GM12878 (cell line): ENCODE results near the gene PTCD2. TPM values are rescaled to one million over a fixed set of nuclear protein-coding genes. Genes with fewer than 3 reads are reported as not detected.
A peak's percentile ranks its signal among the peaks of the same experiment; 100 is the strongest.

Experiments used
- ATAC-seq: fragments of 200-7000 bp; cut with Tn5 transposase; 3 replicates; pipeline ENCODE4 v1.9.1; 2020; ENCODE audit warnings: mild to moderate bottlenecking, moderate library complexity
- BruUV-seq: library from RNA; stranded (reverse); fragments of 400-500 nt; replicated peaks from 2 replicates; lab custom pipeline; 2021; lab: Mats Ljungman, UMichigan
- CTCF ChIA-PET: fragments of 300-600 bp; sonication (Branson Sonifier 250); formaldehyde crosslinking; extraction: SDS; loops from one replicate; lab custom pipeline; 2021; ENCODE audit warnings: inconsistent platforms; lab: Yijun Ruan, JAX
- POLR2A ChIA-PET: fragments of 350-600 bp; formaldehyde crosslinking; extraction: SDS; loops from one replicate; lab custom pipeline; 2021; ENCODE audit warnings: inconsistent platforms; lab: Charles Lee
- RAD21 ChIA-PET: fragments of 300-600 bp; sonication (Branson Sonifier 250); formaldehyde crosslinking; loops from one replicate; lab custom pipeline; 2023; ENCODE audit warnings: antibody characterized with exemption; ENCODE audit not compliant: unreplicated experiment; lab: Charles Lee
- SMC1A ChIA-PET: fragments of 300-600 bp; sonication (Branson Sonifier 250); formaldehyde crosslinking; loops from one replicate; lab custom pipeline; 2023; ENCODE audit not compliant: unreplicated experiment, uncharacterized antibody; lab: Charles Lee
- DNase-seq: peaks from one replicate; pipeline ENCODE4 v3.0.0-alpha.2; 2011; ENCODE audit warnings: low read depth, low spot score
- FAIRE-seq: peaks from 3 replicates; lab custom pipeline; 2011; peaks lifted over from hg19 to GRCh38; lab: Jason Lieb, UNC
- H2AFZ ChIP-seq: 2 replicates; pipeline ENCODE4 v1.6.0; 2011; ENCODE audit warnings: low read depth, low read length, control low read depth; ENCODE audit not compliant: control insufficient read depth
- H3K27ac ChIP-seq: 2 replicates; pipeline ENCODE4 v1.5.1; 2011; ENCODE audit warnings: control low read depth; ENCODE audit not compliant: control insufficient read depth, insufficient read depth
- H3K27me3 ChIP-seq, 2 experiments: replicated peaks in 1 of 2; 2 replicates each; pipeline versions ENCODE4 v1.6.0 to v1.6.1; 2011; ENCODE audit warnings: low read length in 1 of 2; ENCODE audit not compliant: control insufficient read depth in 2 of 2, insufficient read depth in 2 of 2
- H3K36me3 ChIP-seq, 2 experiments: 2 replicates each; pipeline ENCODE4 v1.5.1; 2011; ENCODE audit warnings: low read length in 1 of 2; ENCODE audit not compliant: control insufficient read depth in 2 of 2, insufficient read depth in 2 of 2
- H3K4me1 ChIP-seq: 2 replicates; pipeline ENCODE4 v1.6.1; 2011; ENCODE audit warnings: mild to moderate bottlenecking, low read length, moderate library complexity, mixed read lengths; ENCODE audit not compliant: control insufficient read depth, insufficient read depth
- H3K4me2 ChIP-seq: 2 replicates; pipeline ENCODE4 v1.6.0; 2011; ENCODE audit warnings: control low read depth; ENCODE audit not compliant: control insufficient read depth, insufficient read depth
- H3K4me3 ChIP-seq: fragments of 200-600 bp; sonication (generic); 2 replicates; pipeline ENCODE4 v1.5.1; 2016
- H3K79me2 ChIP-seq: 2 replicates; pipeline ENCODE4 v1.6.0; 2011; ENCODE audit warnings: low read length; ENCODE audit not compliant: control insufficient read depth, insufficient read depth
- H3K9ac ChIP-seq: 2 replicates; pipeline ENCODE4 v1.8.0; 2011; ENCODE audit warnings: low read length, control low read depth, mixed read lengths; ENCODE audit not compliant: control insufficient read depth, insufficient read depth
- H3K9me3 ChIP-seq: replicated peaks from 3 replicates; pipeline ENCODE4 v1.5.1; 2011; ENCODE audit warnings: mild to moderate bottlenecking, low read length; ENCODE audit not compliant: control insufficient read depth, insufficient read depth
- H4K20me1 ChIP-seq: 2 replicates; pipeline ENCODE4 v1.6.0; 2011; ENCODE audit not compliant: control insufficient read depth, insufficient read depth
- BHLHE40 ChIP-seq, 2 experiments: fragments of 450-650 bp in 1 of 2; IDR thresholded peaks; 2 replicates each; pipeline ENCODE4 v1.6.1; 2011 to 2017; ENCODE audit warnings: low read depth in 2 of 2, borderline replicate concordance in 1 of 2, improper control_type of control experiment in 1 of 2, low read length in 1 of 2, mild to moderate bottlenecking in 1 of 2
- RELA ChIP-seq: fragments of 450-650 bp; IDR thresholded peaks from 2 replicates; pipeline ENCODE4 v1.8.0; 2014; ENCODE audit warnings: borderline replicate concordance; ENCODE audit not compliant: partially characterized antibody
- SMC3 ChIP-seq: IDR thresholded peaks from 2 replicates; pipeline ENCODE4 v1.6.1; 2011; ENCODE audit warnings: low read length, improper control_type of control experiment, borderline replicate concordance
- SPI1 ChIP-seq: IDR thresholded peaks from 2 replicates; pipeline ENCODE4 v1.6.1; 2011; ENCODE audit warnings: low read depth, mild to moderate bottlenecking, low read length, moderate library complexity, borderline replicate concordance; ENCODE audit not compliant: insufficient read depth
- WGBS: methylation state at CpG from one replicate; pipeline ENCODE4 v1.1.6; 2016; ENCODE audit warnings: low lambda C conversion rate; ENCODE audit not compliant: insufficient replicate concordance, insufficient coverage; ENCODE audit errors: missing lambda C conversion rate; 5-methylcytosine and 5-hydroxymethylcytosine counted together
- in situ Hi-C: fragments of 300-500 bp; cut with MboI; formaldehyde crosslinking; loops from 9 replicates; pipeline ENCODE4 v1.14.3; 2018; ENCODE audit warnings: mixed read lengths
- intact Hi-C: fragments of 100-400 bp; cut with micrococcal nuclease; formaldehyde crosslinking; loops from one replicate; pipeline ENCODE4 v1.14.2; 2022; ENCODE audit not compliant: unreplicated experiment
- polyA plus RNA-seq, 11 experiments: library from polyadenylated mRNA; depleted of rRNA in 4 of 11; unstranded in 6 of 11; stranded (reverse) in 5 of 11; fragments of >200 nt; fragmentation: Nextera tagmentation in 4 of 11; fragmentation: Illumina TruSeq in 1 of 11; extraction: Ambion mirVana in 4 of 11; extraction: Trizol in 1 of 11; gene quantifications; 1 replicate in 1 of 11; 2 replicates in 10 of 11; pipeline versions ENCODE4 v1.2.1 to v1.2.3, GENCODE V29; 2011 to 2016; ENCODE audit warnings: inconsistent platforms in 2 of 11, missing spikeins in 2 of 11, low read depth in 1 of 11
- total RNA-seq, 4 experiments: library from RNA; depleted of rRNA in 3 of 4; stranded (reverse); fragments of >200 nt in 3 of 4; fragmentation: Illumina TruSeq in 1 of 4; extraction: Trizol in 1 of 4; gene quantifications; 2 replicates each; pipeline versions ENCODE4 v1.2.1 to v1.2.3, GENCODE V29; 2013 to 2021
- TF ChIP-seq, protein P1 (sequence below): fragments of 450-650 bp; IDR thresholded peaks from 2 replicates; pipeline ENCODE4 v1.6.1; 2017; ENCODE audit warnings: mild to moderate bottlenecking, moderate library complexity

PTCD2 gene
- total and polyA plus RNA-seq, 10 of the 15 experiments (the other 5 are each of a cell fraction or from before 2014, with no cell fraction given) = 8.7 to 15.0 (median 11.9) TPM

DNA sequence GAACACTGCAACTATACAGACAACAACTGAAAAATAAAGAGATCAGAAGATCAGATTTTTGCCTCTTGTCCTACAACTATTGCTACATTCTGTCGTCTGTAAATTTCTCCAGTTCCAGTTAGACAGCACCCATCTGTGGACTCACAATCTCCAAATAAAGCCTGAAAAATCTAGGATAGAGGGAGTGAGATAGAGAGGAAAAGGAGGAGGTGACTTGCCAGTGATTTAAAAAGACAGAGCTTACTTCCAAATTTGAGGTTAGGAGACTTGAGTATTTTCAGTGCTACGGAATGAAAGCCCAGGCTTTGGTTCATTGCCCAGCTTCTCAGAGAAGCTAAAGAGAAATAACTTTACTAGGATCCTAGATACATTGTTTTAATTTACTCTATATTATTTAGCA is 63.6 kb downstream of the PTCD2 start (continued):
- TF ChIP-seq, protein P1, sequence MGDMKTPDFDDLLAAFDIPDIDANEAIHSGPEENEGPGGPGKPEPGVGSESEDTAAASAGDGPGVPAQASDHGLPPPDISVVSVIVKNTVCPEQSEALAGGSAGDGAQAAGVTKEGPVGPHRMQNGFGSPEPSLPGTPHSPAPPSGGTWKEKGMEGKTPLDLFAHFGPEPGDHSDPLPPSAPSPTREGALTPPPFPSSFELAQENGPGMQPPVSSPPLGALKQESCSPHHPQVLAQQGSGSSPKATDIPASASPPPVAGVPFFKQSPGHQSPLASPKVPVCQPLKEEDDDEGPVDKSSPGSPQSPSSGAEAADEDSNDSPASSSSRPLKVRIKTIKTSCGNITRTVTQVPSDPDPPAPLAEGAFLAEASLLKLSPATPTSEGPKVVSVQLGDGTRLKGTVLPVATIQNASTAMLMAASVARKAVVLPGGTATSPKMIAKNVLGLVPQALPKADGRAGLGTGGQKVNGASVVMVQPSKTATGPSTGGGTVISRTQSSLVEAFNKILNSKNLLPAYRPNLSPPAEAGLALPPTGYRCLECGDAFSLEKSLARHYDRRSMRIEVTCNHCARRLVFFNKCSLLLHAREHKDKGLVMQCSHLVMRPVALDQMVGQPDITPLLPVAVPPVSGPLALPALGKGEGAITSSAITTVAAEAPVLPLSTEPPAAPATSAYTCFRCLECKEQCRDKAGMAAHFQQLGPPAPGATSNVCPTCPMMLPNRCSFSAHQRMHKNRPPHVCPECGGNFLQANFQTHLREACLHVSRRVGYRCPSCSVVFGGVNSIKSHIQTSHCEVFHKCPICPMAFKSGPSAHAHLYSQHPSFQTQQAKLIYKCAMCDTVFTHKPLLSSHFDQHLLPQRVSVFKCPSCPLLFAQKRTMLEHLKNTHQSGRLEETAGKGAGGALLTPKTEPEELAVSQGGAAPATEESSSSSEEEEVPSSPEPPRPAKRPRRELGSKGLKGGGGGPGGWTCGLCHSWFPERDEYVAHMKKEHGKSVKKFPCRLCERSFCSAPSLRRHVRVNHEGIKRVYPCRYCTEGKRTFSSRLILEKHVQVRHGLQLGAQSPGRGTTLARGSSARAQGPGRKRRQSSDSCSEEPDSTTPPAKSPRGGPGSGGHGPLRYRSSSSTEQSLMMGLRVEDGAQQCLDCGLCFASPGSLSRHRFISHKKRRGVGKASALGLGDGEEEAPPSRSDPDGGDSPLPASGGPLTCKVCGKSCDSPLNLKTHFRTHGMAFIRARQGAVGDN = no peak
- TF ChIP-seq BHLHE40 (IDR thresholded peaks at IDR 0.05; ENCODE audit: borderline replicate concordance in 1 of 2, low read depth in 2 of 2, low read length in 1 of 2) (no peak), SMC3 (no peak)

DNA sequence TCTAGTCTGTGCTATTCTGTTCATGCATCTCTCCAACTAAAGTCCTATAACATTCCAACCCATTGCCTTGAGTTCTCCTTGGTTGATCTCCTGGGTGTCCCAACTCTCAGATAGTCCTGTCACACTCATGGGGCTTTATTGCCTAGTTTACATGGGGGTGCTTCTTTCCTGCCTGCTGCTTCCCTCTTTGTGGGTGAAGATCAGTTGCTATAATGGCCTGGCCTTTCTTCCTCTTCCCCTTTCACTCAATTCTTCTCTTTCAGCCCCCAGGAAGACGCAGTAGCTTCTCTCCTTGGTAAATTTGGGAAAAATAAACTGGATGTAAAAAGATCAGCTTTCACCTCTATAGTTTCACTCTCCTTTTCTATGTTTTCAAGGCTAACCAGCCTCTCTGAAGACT is 66.5 kb downstream of the PTCD2 start:
- Histone ChIP-seq H3K9me3 (no peaks in the 10 kb centered on the region), H3K27ac (no peak overlapping the region), H3K4me3 (no peak overlapping the region), H3K4me2 (no peak overlapping the region), H4K20me1 (no peaks in the 10 kb centered on the region), H3K4me1 (no peaks in the 10 kb centered on the region), H3K9ac (no peak overlapping the region), H3K36me3 (no peaks in the 10 kb centered on the region), H2AFZ (no peak overlapping the region), H3K27me3 (no peaks in the 10 kb centered on the region; a peak in 1 of 4 replicates), H3K79me2 (no peaks in the 10 kb centered on the region)
- ChIA-PET CTCF (interaction anchor here (0.7 to 22.6 kb wide), 9 partner anchors 14 to 225 kb away, joined by 3 to 323 read pairs (median 4); no protein-coding TSS in a partner anchor), RAD21 (interaction anchor here (0.5 to 1.9 kb wide), 6 partner anchors 11 to 138 kb away, joined by 3 to 11 read pairs (median 4); no protein-coding TSS in a partner anchor), SMC1A (interaction anchor here (0.9 to 6.2 kb wide), 6 partner anchors 10 to 430 kb away, joined by 3 to 29 read pairs (median 4); partner anchors contain the start of gene TNPO1), POLR2A (no interaction called here)
- no peak for FAIRE-seq
- WGBS = 0% methylated on average over 1 of the region's 1 CpG
- in situ Hi-C loops (no loop called here), intact Hi-C loops (no loop called here)
- DNase-seq = no peak
- TF ChIP-seq RELA = no peak
- TF ChIP-seq SPI1 = peak; percentile 12; the same call in 1 of the 2 replicates
- BruUV-seq = no TSS peak
- no peak for ATAC-seq
